ENCODE data around the gene UBN2.
A peak's percentile ranks its signal among the peaks of the same experiment; 100 is the strongest.
"Not testable (repeated sequence)": the region's sequence is repeated elsewhere in the genome, so short reads cannot be mapped to it uniquely, and the experiment has no call there.

The UBN2 gene

DNA sequence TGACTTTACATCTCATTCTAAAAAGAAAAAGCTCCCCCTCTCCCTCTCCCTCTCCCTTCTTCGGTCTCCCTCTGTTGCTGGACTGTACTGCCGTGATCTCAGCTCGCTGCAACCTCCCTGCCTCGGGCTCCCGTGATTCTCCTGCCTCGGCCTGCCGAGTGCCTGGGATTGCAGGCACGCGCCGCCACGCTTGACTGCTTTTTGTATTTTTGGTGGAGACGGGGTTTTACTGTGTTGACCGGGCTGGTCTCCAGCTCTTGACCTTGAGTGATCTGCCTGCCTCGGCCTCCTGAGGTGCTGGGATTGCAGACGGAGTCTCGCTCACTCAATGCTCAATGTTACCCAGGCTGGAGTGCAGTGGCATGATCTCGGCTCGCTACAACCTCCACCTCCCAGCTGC, 6.2 kb upstream of the UBN2 start:
- H3K36me3 ChIP-seq (ENCODE audit: insufficient read depth, low read length); H3K9me3 ChIP-seq (ENCODE audit: control insufficient read depth, insufficient read depth, low read length); H3K9ac ChIP-seq (ENCODE audit: low read depth, low read length); H3K4me1 ChIP-seq (ENCODE audit: insufficient read depth, low read length): not testable (repeated sequence)

DNA sequence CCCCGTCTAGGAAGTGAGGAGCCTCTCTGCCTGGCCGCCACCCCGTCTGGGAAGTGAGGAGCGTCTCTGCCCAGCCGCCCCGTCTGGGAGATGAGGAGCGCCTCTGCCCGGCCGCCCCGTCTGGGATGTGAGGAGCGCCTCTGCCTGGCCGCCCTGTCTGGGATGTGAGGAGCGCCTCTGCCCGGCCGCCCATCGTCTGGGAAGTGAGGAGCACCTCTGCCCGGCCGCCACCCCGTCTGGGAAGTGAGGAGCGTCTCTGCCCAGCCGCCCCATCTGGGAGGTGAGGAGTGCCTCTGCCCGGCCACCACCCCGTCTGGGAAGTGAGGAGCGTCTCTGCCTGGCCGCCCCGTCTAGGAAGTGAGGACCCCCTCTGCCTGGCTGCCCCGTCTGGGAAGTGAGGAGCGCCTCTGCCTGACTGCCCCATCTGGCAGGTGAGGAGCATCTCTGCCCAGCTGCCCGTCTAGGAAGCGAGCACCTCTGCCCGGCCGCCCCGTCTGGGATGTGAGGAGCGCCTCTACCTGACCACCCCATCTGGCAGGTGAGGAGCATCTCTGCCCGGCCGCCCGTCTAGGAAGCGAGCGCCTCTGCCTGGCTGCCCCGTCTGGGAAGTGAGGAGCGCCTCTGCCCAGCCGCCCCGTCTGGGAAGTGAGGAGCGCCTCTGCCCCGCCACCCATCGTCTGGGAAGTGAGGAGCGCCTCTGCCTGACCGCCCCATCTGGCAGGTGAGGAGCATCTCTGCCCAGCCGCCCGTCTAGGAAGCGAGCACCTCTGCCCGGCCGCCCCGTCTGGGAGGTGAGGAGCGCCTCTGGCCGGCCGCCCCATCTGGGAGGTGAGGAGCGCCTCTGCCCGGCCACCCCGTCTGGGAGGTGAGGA, 5.5 kb upstream of the UBN2 start:
- H3K36me3 ChIP-seq (ENCODE audit: insufficient read depth, low read length); H3K4me1 ChIP-seq (ENCODE audit: insufficient read depth, low read length); H3K9ac ChIP-seq (ENCODE audit: low read depth, low read length); H3K9me3 ChIP-seq (ENCODE audit: control insufficient read depth, insufficient read depth, low read length): not testable (repeated sequence)

GRCh38 chr7:139226158-139226515, 4.9 kb upstream of the UBN2 start:
- H3K9ac ChIP-seq (ENCODE audit: low read depth, low read length); H3K36me3 ChIP-seq (ENCODE audit: insufficient read depth, low read length); H3K4me1 ChIP-seq (ENCODE audit: insufficient read depth, low read length); H3K9me3 ChIP-seq (ENCODE audit: control insufficient read depth, insufficient read depth, low read length): not testable (repeated sequence)

- not testable (repeated sequence) for H3K9me3 ChIP-seq (ENCODE audit: control insufficient read depth, insufficient read depth, low read length); H3K4me1 ChIP-seq (ENCODE audit: insufficient read depth, low read length); H3K9ac ChIP-seq (ENCODE audit: low read depth, low read length); H3K36me3 ChIP-seq (ENCODE audit: insufficient read depth, low read length)
Observed at GRCh38 chr7:139226988-139227488, 4.0 kb upstream of the UBN2 start.

- Histone ChIP-seq H3K9ac (ENCODE audit: low read depth, low read length) (peak overlapping the region; percentile 71; the same call in 1 of the 2 replicates), H3K36me3 (ENCODE audit: insufficient read depth, low read length) (no peaks in the 10 kb centered on the region)
Observed at GRCh38 chr7:139230023-139230422, 1.0 kb upstream of the UBN2 start.

GRCh38 chr7:139230484-139230773, 608 bp upstream of the UBN2 start:
- H3K9me3 ChIP-seq (ENCODE audit: control insufficient read depth, insufficient read depth, low read length) = no peaks in the 10 kb centered on the region
- H3K9ac ChIP-seq (ENCODE audit: low read depth, low read length) = peak overlapping the region; percentile 71; the same call in 1 of the 2 replicates
- H3K4me1 ChIP-seq (ENCODE audit: insufficient read depth, low read length) = no peaks in the 10 kb centered on the region; the same call in 1 of the 2 replicates
- no peaks in the 10 kb centered on the region for H3K36me3 ChIP-seq (ENCODE audit: insufficient read depth, low read length)

More at GRCh38 chr7:139230023-139230422, 1.0 kb upstream of the UBN2 start:
- no peaks in the 10 kb centered on the region; the same call in 1 of the 2 replicates for H3K4me1 ChIP-seq (ENCODE audit: insufficient read depth, low read length)
- no peaks in the 10 kb centered on the region for H3K9me3 ChIP-seq (ENCODE audit: control insufficient read depth, insufficient read depth, low read length)

- no peaks in the 10 kb centered on the region; the same call in 1 of the 2 replicates for H3K4me1 ChIP-seq (ENCODE audit: insufficient read depth, low read length)
- H3K9me3 ChIP-seq (ENCODE audit: control insufficient read depth, insufficient read depth, low read length) = no peaks in the 10 kb centered on the region
- H3K9ac ChIP-seq (ENCODE audit: low read depth, low read length) = peak overlapping the region; percentile 71
- H3K36me3 ChIP-seq (ENCODE audit: insufficient read depth, low read length) = no peaks in the 10 kb centered on the region
Observed at GRCh38 chr7:139231513-139232376, 708 bp downstream of the UBN2 start.

DNA sequence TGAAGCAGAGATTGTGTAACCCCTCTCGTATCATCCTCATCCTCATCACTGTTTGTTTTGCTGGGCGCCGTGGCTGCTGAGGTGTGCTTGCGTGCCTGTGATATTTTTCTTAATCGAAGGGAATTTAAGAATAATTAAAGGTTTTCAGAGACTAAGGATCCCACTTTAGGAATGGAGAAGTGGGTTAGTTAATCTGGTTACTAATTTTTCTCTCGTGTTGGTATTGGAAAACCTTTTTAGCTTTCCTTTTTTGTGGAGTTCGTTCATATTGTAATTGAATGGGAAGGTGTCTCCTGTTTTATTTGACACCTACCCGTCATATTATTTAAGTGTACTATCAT, 1.3 kb downstream of the UBN2 start:
- Histone ChIP-seq H3K36me3 (ENCODE audit: insufficient read depth, low read length) (no peaks in the 10 kb centered on the region), H3K4me1 (ENCODE audit: insufficient read depth, low read length) (no peaks in the 10 kb centered on the region; the same call in 1 of the 2 replicates), H3K9ac (ENCODE audit: low read depth, low read length) (peak overlapping the region; percentile 71), H3K9me3 (ENCODE audit: control insufficient read depth, insufficient read depth, low read length) (no peaks in the 10 kb centered on the region)

- H3K36me3 ChIP-seq (ENCODE audit: insufficient read depth, low read length) = peaks cover 2% of the 10 kb centered on the region; the same call in 1 of the 2 replicates
- H3K9me3 ChIP-seq (ENCODE audit: control insufficient read depth, insufficient read depth, low read length) = no peaks in the 10 kb centered on the region
- peak overlapping the region; percentile 37; the same call in 1 of the 2 replicates for H3K9ac ChIP-seq (ENCODE audit: low read depth, low read length)
- no peaks in the 10 kb centered on the region; the same call in 1 of the 2 replicates for H3K4me1 ChIP-seq (ENCODE audit: insufficient read depth, low read length)
Observed at GRCh38 chr7:139232904-139233303, 1.9 kb downstream of the UBN2 start.

DNA sequence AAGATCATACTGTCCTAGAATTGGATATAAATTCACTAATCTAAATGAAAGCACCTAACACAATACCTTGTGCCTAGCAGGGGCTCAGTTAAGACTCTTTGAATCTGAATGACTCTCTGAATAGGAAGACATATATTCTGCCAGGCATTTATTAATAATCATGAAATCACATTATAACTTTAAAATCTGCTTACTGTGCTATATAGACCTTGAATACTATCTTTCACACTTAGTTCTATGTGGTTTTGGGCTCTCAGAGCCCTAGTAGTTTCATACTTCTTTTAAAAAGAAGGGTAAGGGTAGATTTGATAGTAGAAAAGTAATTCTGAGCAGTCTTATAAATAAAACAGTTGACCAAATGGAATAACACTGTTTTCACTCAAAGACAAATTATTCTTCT, 10.2 kb downstream of the UBN2 start:
- Histone ChIP-seq H3K36me3 (ENCODE audit: insufficient read depth, low read length) (peaks cover 4% of the 10 kb centered on the region; the same call in 1 of the 2 replicates), H3K9me3 (ENCODE audit: control insufficient read depth, insufficient read depth, low read length) (no peaks in the 10 kb centered on the region), H3K4me1 (ENCODE audit: insufficient read depth, low read length) (no peaks in the 10 kb centered on the region), H3K9ac (ENCODE audit: low read depth, low read length) (no peak overlapping the region)

DNA sequence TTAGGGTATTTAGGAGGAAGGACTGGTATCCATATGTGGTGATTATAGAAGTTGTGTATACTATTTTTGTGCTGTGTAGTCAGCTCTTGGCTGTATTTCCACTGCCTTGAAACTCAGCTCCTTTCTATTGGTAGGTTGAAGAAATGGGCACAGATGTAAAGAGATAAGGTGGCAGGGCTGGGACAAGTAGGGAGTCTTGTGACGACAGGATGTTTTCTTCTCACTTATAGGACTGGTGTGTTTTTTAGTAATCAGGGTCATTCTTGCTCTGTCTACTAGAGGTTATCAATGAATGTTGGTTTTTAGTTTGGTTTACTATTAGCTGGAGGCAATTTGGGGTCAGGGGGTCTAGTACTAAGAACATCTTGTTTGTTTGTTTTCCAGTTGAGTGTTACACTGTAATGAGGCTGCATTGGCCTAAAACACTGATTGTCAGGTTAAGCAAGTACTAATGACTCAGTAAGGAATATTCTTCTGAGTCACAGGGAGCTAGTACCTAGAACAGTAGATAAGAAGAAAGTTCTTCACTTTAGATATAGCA, 11.8 kb downstream of the UBN2 start:
- Histone ChIP-seq H3K9me3 (ENCODE audit: control insufficient read depth, insufficient read depth, low read length) (no peaks in the 10 kb centered on the region), H3K9ac (ENCODE audit: low read depth, low read length) (no peak overlapping the region), H3K4me1 (ENCODE audit: insufficient read depth, low read length) (no peaks in the 10 kb centered on the region), H3K36me3 (ENCODE audit: insufficient read depth, low read length) (peaks cover 4% of the 10 kb centered on the region; the same call in 1 of the 2 replicates)

DNA sequence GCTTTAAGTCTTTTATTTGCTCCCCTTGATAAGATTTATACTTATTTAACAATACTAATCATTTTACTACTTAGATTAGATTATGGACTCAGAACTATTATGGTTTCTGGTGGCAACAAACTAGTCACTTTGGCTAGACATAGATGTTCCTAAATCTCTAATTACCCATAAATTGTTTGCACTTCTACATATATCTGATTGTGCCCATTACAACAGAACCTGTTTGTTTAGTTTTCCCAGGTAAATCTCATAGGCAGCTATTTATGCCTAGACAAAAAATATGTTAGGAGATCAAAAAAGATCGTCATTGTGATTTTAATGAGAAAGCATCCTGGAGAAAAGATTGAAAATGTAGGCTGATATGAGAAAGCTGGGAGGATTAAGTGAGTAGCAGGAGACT, 14.4 kb downstream of the UBN2 start:
- Histone ChIP-seq H3K4me1 (ENCODE audit: insufficient read depth, low read length) (no peaks in the 10 kb centered on the region), H3K9me3 (ENCODE audit: control insufficient read depth, insufficient read depth, low read length) (no peaks in the 10 kb centered on the region), H3K36me3 (ENCODE audit: insufficient read depth, low read length) (peaks cover 3% of the 10 kb centered on the region; the same call in 1 of the 2 replicates), H3K9ac (ENCODE audit: low read depth, low read length) (no peak overlapping the region)

GRCh38 chr7:139246494-139246893, 15.5 kb downstream of the UBN2 start:
- H3K9ac ChIP-seq (ENCODE audit: low read depth, low read length) = no peak overlapping the region
- peaks cover 8% of the 10 kb centered on the region; the same call in 1 of the 2 replicates for H3K36me3 ChIP-seq (ENCODE audit: insufficient read depth, low read length)
- no peaks in the 10 kb centered on the region for H3K4me1 ChIP-seq (ENCODE audit: insufficient read depth, low read length)
- H3K9me3 ChIP-seq (ENCODE audit: control insufficient read depth, insufficient read depth, low read length) = no peaks in the 10 kb centered on the region

DNA sequence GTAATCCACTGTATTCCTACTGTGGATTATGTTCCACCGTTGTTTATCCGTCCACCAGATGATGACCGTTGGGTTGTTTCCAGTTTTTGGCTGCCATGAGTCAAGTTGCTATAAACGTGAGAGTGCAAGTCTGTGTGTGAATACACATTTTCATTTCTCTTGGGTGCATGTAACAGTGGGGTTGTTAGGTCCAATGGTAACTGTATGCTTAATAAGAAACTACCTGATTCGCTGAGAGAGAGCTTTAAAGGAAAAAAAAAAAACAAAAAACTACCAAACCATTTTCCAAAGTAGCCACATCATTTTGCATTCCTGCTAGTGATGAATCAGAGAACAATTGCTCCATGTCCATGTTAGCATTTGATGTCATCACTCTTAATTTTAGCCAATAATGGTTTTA, 15.9 kb downstream of the UBN2 start:
- no peaks in the 10 kb centered on the region for H3K4me1 ChIP-seq (ENCODE audit: insufficient read depth, low read length)
- H3K36me3 ChIP-seq (ENCODE audit: insufficient read depth, low read length) = peaks cover 9% of the 10 kb centered on the region; the same call in 1 of the 2 replicates
- no peak overlapping the region for H3K9ac ChIP-seq (ENCODE audit: low read depth, low read length)
- no peaks in the 10 kb centered on the region for H3K9me3 ChIP-seq (ENCODE audit: control insufficient read depth, insufficient read depth, low read length)

All from ES-I3 (cell line).